Dermis microvascular lymphatic vessel endothelial cell (primary cell): Measurements from ENCODE around the gene TUBB. TPM values are rescaled to one million over a fixed set of nuclear protein-coding genes. Genes with fewer than 3 reads are reported as not detected.
"Not testable (repeated sequence)": the region's sequence is repeated elsewhere in the genome, so short reads cannot be mapped to it uniquely, and the experiment has no call there.

Experiments
- DNase-seq, 2 donors: peaks; one replicate each; pipeline versions ENCODE4 v3.0.0 to v3.0.0-alpha.2; 2010; ENCODE audit warnings: low read depth in 2 of 2
- total RNA-seq: library from RNA; depleted of rRNA; stranded (reverse); fragments of >200 nt; gene quantifications from 2 replicates; pipeline ENCODE4 v1.2.1, GENCODE V29; 2014

The TUBB gene
- total RNA-seq, 1 donor from 2014 or later = 397 TPM

- DNase-seq = not testable (repeated sequence)
Observed at GRCh38 chr6:30717845-30718720, 2.1 kb upstream of the TUBB start.

GRCh38 chr6:30719356-30719755 lies 796 bp upstream of the TUBB start:
- DNase-seq = no peak

GRCh38 chr6:30720738-30721197 lies 616 bp downstream of the TUBB start:
- DNase-seq = peak in 1 of 2 donors; percentile 68

- DNase-seq = peak; percentile 78 to 93
Observed at GRCh38 chr6:30721198-30722024, 1.3 kb downstream of the TUBB start.

- not testable (repeated sequence) for DNase-seq
Observed at GRCh38 chr6:30722025-30722279, 1.8 kb downstream of the TUBB start.

- DNase-seq = peak; percentile 67 to 82
Observed at GRCh38 chr6:30722280-30723112, 2.3 kb downstream of the TUBB start.

GRCh38 chr6:30723159-30723842 lies 3.1 kb downstream of the TUBB start:
- DNase-seq = not testable (repeated sequence)

- DNase-seq = not testable (repeated sequence)
Observed at GRCh38 chr6:30723843-30724741, 3.9 kb downstream of the TUBB start.

GRCh38 chr6:30724906-30725667 lies 4.9 kb downstream of the TUBB start:
- no peak for DNase-seq

GRCh38 chr6:30725713-30726505 lies 5.8 kb downstream of the TUBB start:
- peak in 1 of 2 donors; percentile 25 for DNase-seq

GRCh38 chr6:30726506-30727413 lies 6.6 kb downstream of the TUBB start:
- no peak for DNase-seq

GRCh38 chr6:30727920-30728553 lies 7.9 kb downstream of the TUBB start:
- DNase-seq = peak in 1 of 2 donors; percentile 40

- DNase-seq = peak in 1 of 2 donors; percentile 86
Observed at GRCh38 chr6:30730601-30731435, 10.7 kb downstream of the TUBB start.

- DNase-seq = no peak
Observed at GRCh38 chr6:30732237-30732943, 12.2 kb downstream of the TUBB start.

- no peak for DNase-seq
Observed at GRCh38 chr6:30735668-30736314, 15.6 kb downstream of the TUBB start.
